HepG2 (cell line): ENCODE results near the gene CARMIL3. TPM values are rescaled to one million over a fixed set of nuclear protein-coding genes. Genes with fewer than 3 reads are reported as not detected.

ENCODE experiments used
- HMGXB3 ChIP-seq: sonication (generic); formaldehyde crosslinking; IDR thresholded peaks from 2 replicates; pipeline ENCODE4 v1.4.0; 2020; ENCODE audit warnings: missing genetic modification reagents, borderline replicate concordance
- SP4 ChIP-seq: sonication (generic); formaldehyde crosslinking; IDR thresholded peaks from 2 replicates; pipeline ENCODE4 v1.8.1; 2023; ENCODE audit warnings: mild to moderate bottlenecking, missing genetic modification reagents
- ZNF143 ChIP-seq: sonication (generic); formaldehyde crosslinking; IDR thresholded peaks from 2 replicates; pipeline ENCODE4 v1.4.0; 2020; ENCODE audit warnings: missing genetic modification reagents
- ZNF749 ChIP-seq: sonication (generic); formaldehyde crosslinking; IDR thresholded peaks from 2 replicates; pipeline ENCODE4 v1.8.0; 2022; ENCODE audit warnings: mild to moderate bottlenecking, missing genetic modification reagents, moderate library complexity, borderline replicate concordance
- polyA plus RNA-seq, 8 experiments: library from polyadenylated mRNA; depleted of rRNA in 3 of 8; stranded (reverse) in 7 of 8; unstranded in 1 of 8; fragments of >200 nt; fragmentation: Illumina TruSeq in 4 of 8; extraction: Trizol in 4 of 8; gene quantifications; 2 replicates each; pipeline versions ENCODE4 v1.2.1 to v1.2.3, GENCODE V29; 2011 to 2016; ENCODE audit warnings: low read depth in 4 of 8, missing spikeins in 1 of 8, mixed read lengths in 1 of 8; ENCODE audit not compliant: insufficient read depth in 1 of 8
- total RNA-seq, 5 experiments: library from RNA; depleted of rRNA; stranded (reverse); fragments of >200 nt; fragmentation: Illumina TruSeq; extraction: Trizol; gene quantifications; 2 replicates each; pipeline ENCODE4 v1.2.3, GENCODE V29; 2016; ENCODE audit warnings: low read depth in 1 of 5
- TF ChIP-seq, protein P1 (sequence below): sonication (generic); formaldehyde crosslinking; IDR thresholded peaks from 2 replicates; pipeline ENCODE4 v1.9.0; 2021; ENCODE audit warnings: missing genetic modification reagents, mild to moderate bottlenecking, borderline replicate concordance

Gene CARMIL3
- total and polyA plus RNA-seq, 2 of the 13 experiments (the other 11 are each of a cell fraction or from before 2014, with no cell fraction given), result 0.27 to 0.55 TPM

DNA sequence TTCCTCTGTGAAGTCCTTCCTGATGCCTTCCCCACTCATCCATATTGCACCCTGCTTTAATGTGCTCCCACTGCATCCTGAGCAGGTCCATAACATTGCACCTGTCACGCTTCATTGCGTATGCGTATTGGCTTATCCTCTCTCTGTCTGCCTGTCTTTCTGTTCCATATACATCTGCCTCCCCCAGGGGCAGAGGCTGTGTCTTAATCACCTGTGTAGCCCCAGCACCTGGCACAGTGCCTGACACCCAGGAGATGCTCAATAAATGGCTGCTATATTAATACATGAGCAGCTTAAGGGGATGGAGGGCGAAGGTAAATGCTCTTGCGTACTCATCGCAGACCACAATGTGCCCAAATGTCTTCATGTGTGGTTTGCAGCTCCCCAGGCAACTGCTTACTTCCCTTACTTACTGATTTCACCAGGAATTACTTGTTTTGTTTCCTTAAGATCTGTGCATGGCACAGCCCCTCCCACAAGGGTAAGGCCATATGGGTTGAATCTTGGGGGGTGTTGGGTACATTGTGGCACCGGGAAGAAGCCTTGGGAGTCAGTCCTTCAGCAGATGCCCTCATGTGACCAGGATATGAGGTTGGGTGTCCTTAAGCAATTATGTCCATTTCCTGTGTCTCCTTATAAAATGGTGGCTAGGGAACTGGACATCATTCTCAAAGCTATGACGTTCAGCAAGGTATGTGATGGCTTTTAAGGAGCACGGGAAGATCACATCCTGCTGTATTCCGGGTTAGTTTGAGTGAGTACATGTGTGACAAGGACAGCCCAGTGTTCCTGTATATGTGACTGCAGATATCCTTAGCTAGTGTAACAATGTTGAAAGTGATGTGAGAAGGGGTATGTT, 18.7 kb downstream of the CARMIL3 start (continued):
- no peak for TF ChIP-seq HMGXB3 (CRISPR knock-in tag)
- no peak for TF ChIP-seq ZNF749 (CRISPR knock-in tag)
- TF ChIP-seq, protein P1, sequence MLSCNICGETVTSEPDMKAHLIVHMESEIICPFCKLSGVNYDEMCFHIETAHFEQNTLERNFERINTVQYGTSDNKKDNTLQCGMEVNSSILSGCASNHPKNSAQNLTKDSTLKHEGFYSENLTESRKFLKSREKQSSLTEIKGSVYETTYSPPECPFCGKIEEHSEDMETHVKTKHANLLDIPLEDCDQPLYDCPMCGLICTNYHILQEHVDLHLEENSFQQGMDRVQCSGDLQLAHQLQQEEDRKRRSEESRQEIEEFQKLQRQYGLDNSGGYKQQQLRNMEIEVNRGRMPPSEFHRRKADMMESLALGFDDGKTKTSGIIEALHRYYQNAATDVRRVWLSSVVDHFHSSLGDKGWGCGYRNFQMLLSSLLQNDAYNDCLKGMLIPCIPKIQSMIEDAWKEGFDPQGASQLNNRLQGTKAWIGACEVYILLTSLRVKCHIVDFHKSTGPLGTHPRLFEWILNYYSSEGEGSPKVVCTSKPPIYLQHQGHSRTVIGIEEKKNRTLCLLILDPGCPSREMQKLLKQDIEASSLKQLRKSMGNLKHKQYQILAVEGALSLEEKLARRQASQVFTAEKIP (CRISPR knock-in tag), result no peak
- 0 out of 2 replicates have a peak, but pooled peaks have one; percentile 31 for TF ChIP-seq ZNF143 (CRISPR knock-in tag)
- peak; percentile 50 for TF ChIP-seq SP4 (CRISPR knock-in tag)
